ENCODE data around the gene SLCO1A2. TPM values are rescaled to one million over a fixed set of nuclear protein-coding genes. Genes with fewer than 3 reads are reported as not detected.
"Not testable (repeated sequence)": the region's sequence is repeated elsewhere in the genome, so short reads cannot be mapped to it uniquely, and the experiment has no call there.

SLCO1A2 gene
- polyA plus RNA-seq, 4 donors, result 0.01 to 0.10 TPM; not detected in 2

- H3K9me3 ChIP-seq (ENCODE audit: control insufficient read depth in 2 of 2, insufficient read depth in 1 of 2, low read depth in 1 of 2, low read length in 1 of 2); DNase-seq; H3K27me3 ChIP-seq (ENCODE audit: control insufficient read depth in 3 of 3, insufficient read depth in 3 of 3, low read length in 3 of 3); FAIRE-seq; H3K4me1 ChIP-seq (ENCODE audit: control insufficient read depth in 3 of 3, insufficient read depth in 2 of 3, low read depth in 1 of 3, low read length in 2 of 3); H3K4me3 ChIP-seq (ENCODE audit: low read depth in 1 of 3, low read length in 3 of 3); H3K27ac ChIP-seq (ENCODE audit: low read depth in 1 of 3, low read length in 2 of 3); H3K36me3 ChIP-seq (ENCODE audit: control insufficient read depth in 3 of 3, insufficient read depth in 2 of 3, low read depth in 1 of 3, low read length in 3 of 3): not testable (repeated sequence)
- WGBS, 3 donors, result 77 to 83% (median 82%) methylated on average over 10 of the region's 10 CpGs
Observed at GRCh38 chr12:21360632-21361031, 25.9 kb upstream of the SLCO1A2 start.

- Histone ChIP-seq H3K36me3 (ENCODE audit: control insufficient read depth in 3 of 3, insufficient read depth in 2 of 3, low read depth in 1 of 3, low read length in 3 of 3) (no peaks in the 10 kb centered on the region), H3K27ac (ENCODE audit: low read depth in 1 of 3, low read length in 2 of 3) (no peak overlapping the region), H3K27me3 (ENCODE audit: control insufficient read depth in 3 of 3, insufficient read depth in 3 of 3, low read length in 3 of 3) (peaks cover 0 to 2% (median 0%) of the 10 kb centered on the region in 3 donors), H3K4me3 (ENCODE audit: low read depth in 1 of 3, low read length in 3 of 3) (no peak overlapping the region), H3K4me1 (ENCODE audit: control insufficient read depth in 3 of 3, insufficient read depth in 2 of 3, low read depth in 1 of 3, low read length in 2 of 3) (no peaks in the 10 kb centered on the region), H3K9me3 (ENCODE audit: control insufficient read depth in 2 of 2, insufficient read depth in 1 of 2, low read depth in 1 of 2, low read length in 1 of 2) (no peaks in the 10 kb centered on the region)
- DNase-seq (no peak), FAIRE-seq (no peak)
- WGBS, 3 donors, result 74 to 94% (median 85%) methylated on average over 1 of the region's 1 CpG
Observed at GRCh38 chr12:21354641-21355040, 19.9 kb upstream of the SLCO1A2 start.

GRCh38 chr12:21353948-21354347 lies 19.2 kb upstream of the SLCO1A2 start:
- WGBS, 3 donors, result 83 to 88% (median 83%) methylated on average over 4 of the region's 4 CpGs
- peaks cover 0 to 2% (median 0%) of the 10 kb centered on the region in 3 donors for H3K27me3 ChIP-seq (ENCODE audit: control insufficient read depth in 3 of 3, insufficient read depth in 3 of 3, low read length in 3 of 3)
- FAIRE-seq, result no peak
- no peaks in the 10 kb centered on the region for H3K9me3 ChIP-seq (ENCODE audit: control insufficient read depth in 2 of 2, insufficient read depth in 1 of 2, low read depth in 1 of 2, low read length in 1 of 2)
- H3K4me3 ChIP-seq (ENCODE audit: low read depth in 1 of 3, low read length in 3 of 3), result no peak overlapping the region
- DNase-seq, result no peak
- no peak overlapping the region for H3K27ac ChIP-seq (ENCODE audit: low read depth in 1 of 3, low read length in 2 of 3)
- no peaks in the 10 kb centered on the region for H3K4me1 ChIP-seq (ENCODE audit: control insufficient read depth in 3 of 3, insufficient read depth in 2 of 3, low read depth in 1 of 3, low read length in 2 of 3)
- no peaks in the 10 kb centered on the region for H3K36me3 ChIP-seq (ENCODE audit: control insufficient read depth in 3 of 3, insufficient read depth in 2 of 3, low read depth in 1 of 3, low read length in 3 of 3)

GRCh38 chr12:21353487-21353886 lies 18.8 kb upstream of the SLCO1A2 start:
- WGBS, 3 donors, result 33 to 50% (median 46%) methylated on average over 1 of the region's 1 CpG
- no peaks in the 10 kb centered on the region for H3K36me3 ChIP-seq (ENCODE audit: control insufficient read depth in 3 of 3, insufficient read depth in 2 of 3, low read depth in 1 of 3, low read length in 3 of 3)
- no peak overlapping the region for H3K4me3 ChIP-seq (ENCODE audit: low read depth in 1 of 3, low read length in 3 of 3)
- no peak for DNase-seq
- no peak for FAIRE-seq
- no peak overlapping the region for H3K27ac ChIP-seq (ENCODE audit: low read depth in 1 of 3, low read length in 2 of 3)
- H3K9me3 ChIP-seq (ENCODE audit: control insufficient read depth in 2 of 2, insufficient read depth in 1 of 2, low read depth in 1 of 2, low read length in 1 of 2), result no peaks in the 10 kb centered on the region
- H3K27me3 ChIP-seq (ENCODE audit: control insufficient read depth in 3 of 3, insufficient read depth in 3 of 3, low read length in 3 of 3), result peaks cover 0 to 2% (median 0%) of the 10 kb centered on the region in 3 donors
- H3K4me1 ChIP-seq (ENCODE audit: control insufficient read depth in 3 of 3, insufficient read depth in 2 of 3, low read depth in 1 of 3, low read length in 2 of 3), result no peaks in the 10 kb centered on the region

GRCh38 chr12:21350975-21351374 lies 16.3 kb upstream of the SLCO1A2 start:
- DNase-seq, result peak in 1 of 2 donors; percentile 4
- peaks cover 0 to 2% (median 0%) of the 10 kb centered on the region in 3 donors for H3K27me3 ChIP-seq (ENCODE audit: control insufficient read depth in 3 of 3, insufficient read depth in 3 of 3, low read length in 3 of 3)
- no peak for FAIRE-seq
- H3K4me3 ChIP-seq (ENCODE audit: low read depth in 1 of 3, low read length in 3 of 3), result no peak overlapping the region
- H3K27ac ChIP-seq (ENCODE audit: low read depth in 1 of 3, low read length in 2 of 3), result no peak overlapping the region
- no peaks in the 10 kb centered on the region for H3K9me3 ChIP-seq (ENCODE audit: control insufficient read depth in 2 of 2, insufficient read depth in 1 of 2, low read depth in 1 of 2, low read length in 1 of 2)
- H3K36me3 ChIP-seq (ENCODE audit: control insufficient read depth in 3 of 3, insufficient read depth in 2 of 3, low read depth in 1 of 3, low read length in 3 of 3), result no peaks in the 10 kb centered on the region
- no peaks in the 10 kb centered on the region for H3K4me1 ChIP-seq (ENCODE audit: control insufficient read depth in 3 of 3, insufficient read depth in 2 of 3, low read depth in 1 of 3, low read length in 2 of 3)
- WGBS, 3 donors, result 19 to 65% (median 29%) methylated on average over 1 of the region's 1 CpG

GRCh38 chr12:21346542-21347205 lies 12.0 kb upstream of the SLCO1A2 start:
- Histone ChIP-seq H3K4me1 (ENCODE audit: control insufficient read depth in 3 of 3, insufficient read depth in 2 of 3, low read depth in 1 of 3, low read length in 2 of 3) (no peaks in the 10 kb centered on the region), H3K27me3 (ENCODE audit: control insufficient read depth in 3 of 3, insufficient read depth in 3 of 3, low read length in 3 of 3) (no peaks in the 10 kb centered on the region), H3K9me3 (ENCODE audit: control insufficient read depth in 2 of 2, insufficient read depth in 1 of 2, low read depth in 1 of 2, low read length in 1 of 2) (no peaks in the 10 kb centered on the region), H3K27ac (ENCODE audit: low read depth in 1 of 3, low read length in 2 of 3) (no peak overlapping the region), H3K36me3 (ENCODE audit: control insufficient read depth in 3 of 3, insufficient read depth in 2 of 3, low read depth in 1 of 3, low read length in 3 of 3) (no peaks in the 10 kb centered on the region), H3K4me3 (ENCODE audit: low read depth in 1 of 3, low read length in 3 of 3) (no peak overlapping the region)
- DNase-seq (no peak), FAIRE-seq (peak; percentile 10)
- WGBS, 3 donors, result 37 to 75% (median 67%) methylated on average over 1 of the region's 1 CpG

GRCh38 chr12:21343636-21344035 lies 8.9 kb upstream of the SLCO1A2 start:
- no peaks in the 10 kb centered on the region for H3K4me1 ChIP-seq (ENCODE audit: control insufficient read depth in 3 of 3, insufficient read depth in 2 of 3, low read depth in 1 of 3, low read length in 2 of 3)
- H3K27ac ChIP-seq (ENCODE audit: low read depth in 1 of 3, low read length in 2 of 3), result no peak overlapping the region
- no peaks in the 10 kb centered on the region for H3K27me3 ChIP-seq (ENCODE audit: control insufficient read depth in 3 of 3, insufficient read depth in 3 of 3, low read length in 3 of 3)
- DNase-seq (no peak), FAIRE-seq (no peak)
- H3K36me3 ChIP-seq (ENCODE audit: control insufficient read depth in 3 of 3, insufficient read depth in 2 of 3, low read depth in 1 of 3, low read length in 3 of 3), result no peaks in the 10 kb centered on the region
- no peaks in the 10 kb centered on the region for H3K9me3 ChIP-seq (ENCODE audit: control insufficient read depth in 2 of 2, insufficient read depth in 1 of 2, low read depth in 1 of 2, low read length in 1 of 2)
- no peak overlapping the region for H3K4me3 ChIP-seq (ENCODE audit: low read depth in 1 of 3, low read length in 3 of 3)

- no peaks in the 10 kb centered on the region for H3K9me3 ChIP-seq (ENCODE audit: control insufficient read depth in 2 of 2, insufficient read depth in 1 of 2, low read depth in 1 of 2, low read length in 1 of 2)
- H3K4me1 ChIP-seq (ENCODE audit: control insufficient read depth in 3 of 3, insufficient read depth in 2 of 3, low read depth in 1 of 3, low read length in 2 of 3), result no peaks in the 10 kb centered on the region
- H3K27ac ChIP-seq (ENCODE audit: low read depth in 1 of 3, low read length in 2 of 3), result no peak overlapping the region
- DNase-seq (no peak), FAIRE-seq (no peak)
- 66 to 76% (median 69%) methylated on average over 4 of the region's 4 CpGs for WGBS, 3 donors
- H3K27me3 ChIP-seq (ENCODE audit: control insufficient read depth in 3 of 3, insufficient read depth in 3 of 3, low read length in 3 of 3), result no peaks in the 10 kb centered on the region
- H3K4me3 ChIP-seq (ENCODE audit: low read depth in 1 of 3, low read length in 3 of 3), result no peak overlapping the region
- H3K36me3 ChIP-seq (ENCODE audit: control insufficient read depth in 3 of 3, insufficient read depth in 2 of 3, low read depth in 1 of 3, low read length in 3 of 3), result no peaks in the 10 kb centered on the region
Observed at GRCh38 chr12:21341769-21342168, 7.1 kb upstream of the SLCO1A2 start.

- 52 to 67% (median 59%) methylated on average over 6 of the region's 6 CpGs for WGBS, 3 donors
- H3K36me3 ChIP-seq (ENCODE audit: control insufficient read depth in 3 of 3, insufficient read depth in 2 of 3, low read depth in 1 of 3, low read length in 3 of 3), result no peaks in the 10 kb centered on the region
- no peak overlapping the region for H3K4me3 ChIP-seq (ENCODE audit: low read depth in 1 of 3, low read length in 3 of 3)
- no peak for DNase-seq
- no peak overlapping the region for H3K27ac ChIP-seq (ENCODE audit: low read depth in 1 of 3, low read length in 2 of 3)
- H3K4me1 ChIP-seq (ENCODE audit: control insufficient read depth in 3 of 3, insufficient read depth in 2 of 3, low read depth in 1 of 3, low read length in 2 of 3), result no peaks in the 10 kb centered on the region
- H3K27me3 ChIP-seq (ENCODE audit: control insufficient read depth in 3 of 3, insufficient read depth in 3 of 3, low read length in 3 of 3), result no peaks in the 10 kb centered on the region
- no peaks in the 10 kb centered on the region for H3K9me3 ChIP-seq (ENCODE audit: control insufficient read depth in 2 of 2, insufficient read depth in 1 of 2, low read depth in 1 of 2, low read length in 1 of 2)
- no peak for FAIRE-seq
Observed at GRCh38 chr12:21340403-21340802, 5.7 kb upstream of the SLCO1A2 start.
